GM19023 (cell line): ENCODE data around the gene SOST.

Experiments
- ATAC-seq: cut with Tn5 transposase; IDR thresholded peaks from one replicate; pipeline ENCODE4 v1.9.1; 2021; ENCODE audit warnings: mild to moderate bottlenecking, moderate library complexity; ENCODE audit not compliant: unreplicated experiment

Gene SOST

DNA sequence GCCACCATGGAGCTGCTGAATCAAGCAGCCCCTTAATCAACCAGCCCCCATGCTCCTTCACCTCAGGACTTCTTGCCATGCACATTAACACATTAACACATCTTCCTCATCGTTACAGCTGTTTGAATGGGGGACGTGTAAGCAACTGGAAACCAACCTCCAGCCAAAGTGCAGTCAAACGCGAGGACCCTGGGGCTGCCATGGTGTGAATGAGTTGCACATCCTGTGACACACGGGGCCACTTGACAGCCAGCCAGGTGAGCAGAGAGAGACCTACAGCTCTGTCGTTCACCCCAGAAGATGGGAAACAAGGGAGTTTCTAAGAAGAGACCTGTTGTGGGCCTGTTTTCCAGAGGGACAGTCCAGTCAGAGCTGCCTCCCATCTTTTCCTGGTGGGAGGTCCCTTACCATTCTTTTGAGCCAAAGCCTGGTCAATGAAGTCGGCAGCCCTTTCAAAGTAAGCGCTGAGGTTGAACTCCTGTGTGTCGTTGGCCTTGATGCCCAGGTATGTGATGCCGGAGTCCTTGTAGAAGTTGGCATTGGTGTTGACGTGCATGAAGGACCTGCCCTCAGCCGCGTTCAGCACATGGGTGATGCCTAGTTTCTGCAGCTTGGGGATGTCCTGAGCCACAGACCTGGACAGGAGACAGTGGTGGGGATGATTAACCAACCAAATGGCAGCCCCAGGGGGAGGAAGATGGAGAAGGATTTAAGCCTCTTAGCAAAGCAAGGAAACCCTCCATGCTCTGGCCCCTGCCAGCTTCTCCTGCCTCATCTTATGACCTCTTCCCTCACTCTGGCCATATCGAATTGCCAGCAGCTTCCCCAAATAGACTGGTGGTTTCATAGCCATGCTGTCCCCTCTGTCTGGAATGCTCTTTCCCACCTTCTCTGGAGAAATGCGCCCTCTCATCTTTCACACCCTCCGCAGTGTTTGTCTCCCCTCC is 16.0 kb upstream of the SOST start:
- ATAC-seq: no peak

- no peak for ATAC-seq
These were observed 14.5 kb upstream of the SOST start for GRCh38 chr17:43772877-43773648.

DNA sequence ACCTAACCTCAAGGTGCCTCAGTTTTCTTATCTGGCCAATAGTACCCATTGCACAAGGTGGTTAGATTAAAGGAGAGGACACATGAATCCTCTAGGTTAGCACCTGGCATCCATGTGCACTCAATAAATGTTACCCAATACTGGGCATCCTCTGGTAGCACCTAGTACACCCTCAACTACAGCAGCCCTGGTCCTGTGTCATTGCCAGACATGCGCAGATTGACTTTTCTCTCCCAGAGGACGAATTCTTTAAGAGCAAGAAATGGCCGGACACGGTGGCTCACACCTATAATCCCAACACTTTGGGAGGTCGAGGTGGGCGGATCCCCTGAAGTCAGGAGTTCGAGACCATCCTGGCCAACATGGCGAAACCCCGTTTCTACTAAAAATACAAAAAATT is 12.9 kb upstream of the SOST start:
- no peak for ATAC-seq

- no peak for ATAC-seq
These were observed 12.4 kb upstream of the SOST start for GRCh38 chr17:43770957-43771356.

GRCh38 chr17:43769859-43770258 is 11.3 kb upstream of the SOST start:
- no peak for ATAC-seq

DNA sequence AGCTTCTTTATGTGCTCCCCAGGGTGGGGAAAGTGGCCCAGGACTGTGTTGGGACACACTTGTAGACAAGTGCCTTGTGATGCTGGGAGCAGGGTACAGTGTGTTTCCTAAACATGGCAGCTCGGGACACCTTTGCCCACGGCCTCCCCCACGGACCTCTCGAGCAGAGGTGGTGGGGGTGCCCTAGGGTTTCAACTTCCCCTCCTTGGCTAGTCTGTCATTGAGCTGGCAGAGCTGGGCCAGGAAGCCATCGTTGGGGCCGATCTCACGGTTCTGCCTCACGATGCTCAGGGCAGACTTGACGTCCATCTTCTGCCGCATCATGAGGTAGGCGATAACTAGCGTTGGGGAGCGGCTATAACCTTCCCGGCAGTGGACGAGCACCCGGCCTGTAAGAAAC is 10.8 kb upstream of the SOST start:
- ATAC-seq: no peak

- ATAC-seq: no peak
These were observed 10.4 kb upstream of the SOST start for GRCh38 chr17:43768943-43769342.

DNA sequence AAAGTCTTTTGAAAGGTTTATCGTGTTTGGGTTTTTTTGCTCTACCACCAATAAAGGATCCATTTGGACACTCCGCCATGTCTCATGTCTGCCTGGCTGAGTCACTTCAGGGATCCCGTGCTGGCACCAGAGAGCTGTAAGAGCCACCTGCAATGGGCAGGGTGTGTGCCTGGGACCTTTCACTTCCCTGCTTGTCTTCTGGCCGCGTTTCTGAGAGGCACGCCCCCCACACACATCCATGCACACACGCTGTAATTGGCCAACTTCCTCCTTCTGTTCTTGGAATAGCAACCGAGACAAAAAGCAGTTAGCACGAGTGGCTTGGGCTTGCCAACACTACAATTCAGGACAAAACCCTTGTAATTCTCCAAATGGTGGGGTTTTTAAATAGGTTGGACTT is 9.8 kb upstream of the SOST start:
- ATAC-seq: no peak

DNA sequence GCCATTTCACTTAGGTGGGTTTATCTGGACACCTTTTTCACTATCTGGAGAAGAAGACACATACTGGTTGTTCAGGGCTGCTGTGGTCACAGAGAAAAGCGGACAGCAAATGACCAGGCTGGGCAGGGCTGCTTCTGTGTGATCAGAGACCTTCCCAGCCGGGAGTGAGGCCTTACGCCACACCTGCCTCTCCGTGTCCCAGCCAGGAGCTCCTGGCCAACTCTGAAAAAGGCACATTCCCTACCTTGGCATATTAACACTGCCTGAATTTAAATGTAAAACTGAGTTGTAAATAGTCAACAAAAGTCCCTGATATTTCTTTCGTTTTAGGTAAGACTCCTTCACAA is 9.1 kb upstream of the SOST start:
- no peak for ATAC-seq

DNA sequence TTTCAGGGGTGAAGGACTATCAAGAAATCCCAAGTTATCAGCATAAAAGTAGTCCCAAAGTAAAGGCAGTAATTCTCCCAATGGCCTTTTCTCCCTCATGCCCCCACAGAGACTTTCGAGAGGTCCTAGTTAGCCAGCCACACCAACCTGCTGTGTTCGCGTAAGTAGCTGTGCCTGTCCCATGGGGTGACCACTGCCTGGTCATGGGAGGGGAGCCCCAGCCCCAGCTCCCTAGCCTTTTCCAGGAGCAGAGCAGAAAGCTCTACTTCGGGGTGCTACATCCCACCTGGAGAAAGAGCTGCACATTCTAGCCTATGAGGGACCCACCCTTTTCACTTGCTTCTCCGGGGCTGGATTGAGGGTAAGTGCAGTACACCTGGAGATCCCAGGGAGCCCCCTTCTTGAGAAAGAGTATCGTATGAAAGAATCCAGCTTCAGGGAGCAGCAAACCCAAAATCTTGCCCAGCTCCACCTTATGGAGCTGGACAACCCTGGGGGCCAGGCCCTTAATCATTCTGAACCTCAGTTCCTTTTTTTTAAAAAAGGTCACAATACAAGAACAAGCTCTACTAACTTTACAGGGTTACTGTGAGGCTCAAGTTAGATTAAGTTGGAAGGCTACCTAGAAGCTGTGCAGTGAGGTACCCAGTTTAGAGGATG is 8.6 kb upstream of the SOST start:
- no peak for ATAC-seq

GRCh38 chr17:43766413-43767052 is 7.9 kb upstream of the SOST start:
- no peak for ATAC-seq

DNA sequence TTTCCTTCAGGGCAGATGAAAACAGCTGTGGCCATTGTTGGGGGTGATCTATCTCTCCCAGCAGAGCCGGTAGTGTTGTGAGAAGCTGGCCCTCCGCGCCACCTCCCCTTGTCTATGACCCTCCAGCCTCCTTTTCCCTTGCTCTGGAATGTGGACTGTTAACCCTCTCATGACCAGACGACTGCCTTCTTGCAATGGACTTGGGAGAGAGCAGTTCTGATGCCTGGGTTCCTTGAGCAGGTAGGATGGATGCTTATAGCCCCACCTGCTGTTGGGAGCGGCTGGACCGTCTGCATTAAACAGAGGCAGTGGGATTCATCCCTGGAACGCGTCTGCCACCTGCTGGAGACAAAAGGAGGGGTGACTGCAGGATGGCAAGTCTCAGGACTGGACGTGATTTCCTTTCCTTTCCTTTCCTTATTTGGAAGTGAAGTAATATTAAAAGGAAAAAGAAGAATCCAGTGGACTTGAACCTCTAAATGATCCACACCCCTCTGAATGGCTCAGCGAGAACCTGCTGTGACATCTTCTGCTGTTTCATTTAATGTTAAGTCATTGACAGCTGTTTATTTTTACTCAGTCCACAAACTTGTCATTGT is 1.8 kb upstream of the SOST start:
- ATAC-seq: no peak

DNA sequence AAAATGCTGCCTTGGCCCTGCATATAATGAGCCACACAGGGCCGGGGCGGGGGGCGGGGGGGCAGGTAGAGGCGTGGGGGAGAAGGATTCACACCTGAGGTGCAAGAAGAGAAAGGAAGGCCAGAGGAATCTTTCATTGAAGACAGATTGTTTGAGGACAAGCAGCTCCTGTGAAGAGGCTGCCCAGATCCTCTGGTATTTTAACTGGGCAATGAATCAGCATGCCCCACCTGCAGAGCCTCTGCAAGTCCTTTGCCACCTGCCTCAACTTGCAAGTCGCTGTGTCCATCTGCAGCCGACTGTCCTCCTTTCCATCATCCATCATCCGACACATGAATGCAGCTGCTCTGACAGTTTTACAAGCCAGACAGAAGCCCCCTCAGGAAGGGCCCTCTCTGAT is 1.2 kb upstream of the SOST start:
- no peak for ATAC-seq

DNA sequence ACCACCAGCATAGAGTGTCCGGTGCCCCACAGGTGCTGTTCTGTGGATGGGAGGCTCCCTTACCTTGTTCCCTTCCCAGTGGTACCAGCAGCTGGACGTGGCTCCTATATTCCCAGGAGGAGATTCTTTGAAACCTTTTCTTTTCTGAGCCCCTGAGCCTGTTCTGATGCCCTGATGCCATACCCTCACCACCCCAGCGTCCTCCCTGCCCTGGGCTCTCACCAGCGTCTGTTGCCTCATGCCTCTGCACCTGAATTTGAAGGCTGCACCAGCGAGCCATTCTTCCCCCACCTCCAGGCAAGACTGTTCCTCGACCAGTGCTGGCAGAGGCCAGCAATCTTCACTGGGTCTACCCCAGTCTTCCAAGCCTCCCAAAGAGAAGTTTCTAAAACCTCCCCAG is 505 bp downstream of the SOST start:
- ATAC-seq: no peak

GRCh38 chr17:43757171-43757660 is 1.4 kb downstream of the SOST start:
- no peak for ATAC-seq

- ATAC-seq: no peak
These were observed 2.4 kb downstream of the SOST start for GRCh38 chr17:43756201-43756600.

- no peak for ATAC-seq
These were observed 3.2 kb downstream of the SOST start for GRCh38 chr17:43755389-43755875.

DNA sequence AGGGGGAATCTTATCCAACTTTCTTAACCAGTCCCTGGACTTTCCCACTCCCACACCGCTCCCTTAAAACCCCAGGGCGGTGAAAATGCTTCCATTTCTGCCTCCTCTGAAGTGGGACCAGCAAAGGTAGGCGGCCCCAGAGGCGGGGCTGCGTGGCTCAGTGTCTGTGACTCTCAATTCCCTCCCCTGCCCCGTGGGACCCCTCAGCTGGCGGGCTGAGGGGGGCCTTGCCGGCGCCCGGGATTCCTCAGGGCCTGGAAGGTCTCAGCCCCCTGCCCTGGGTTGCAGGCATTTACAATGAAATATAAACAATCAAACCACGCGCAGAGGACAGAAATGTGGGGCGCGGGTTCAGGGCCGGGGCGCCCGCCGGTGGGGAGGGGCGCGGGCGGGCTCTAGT is 3.6 kb downstream of the SOST start:
- ATAC-seq: no peak

DNA sequence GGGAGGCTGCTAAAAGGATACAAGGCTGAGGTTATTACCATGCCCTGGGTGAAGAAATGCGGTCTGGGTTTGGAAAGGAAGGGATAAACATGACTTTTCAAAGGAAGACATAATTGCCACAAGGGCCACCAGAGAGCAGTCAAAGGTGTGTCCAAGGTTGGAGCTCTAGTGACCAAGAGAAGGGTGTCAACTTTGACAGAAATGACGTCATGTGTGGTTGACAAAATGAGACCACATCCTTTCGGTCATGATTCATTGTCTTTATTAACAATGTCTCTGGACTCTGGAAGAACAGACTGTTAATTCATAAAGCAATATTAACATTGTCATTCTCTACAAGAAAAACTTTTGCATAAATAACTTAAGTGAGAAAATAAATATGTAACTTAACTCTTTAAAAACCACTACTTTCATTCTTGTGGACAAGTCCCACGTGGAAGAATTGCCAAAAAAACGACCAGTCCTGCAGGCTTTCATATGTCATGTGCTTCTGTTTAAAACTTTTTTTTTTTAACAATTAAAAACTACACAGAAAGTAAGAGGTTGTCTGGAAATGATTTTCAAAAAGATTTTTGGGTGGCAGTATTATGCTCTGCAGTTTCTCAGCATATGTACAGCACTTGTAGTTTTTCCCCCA is 5.0 kb downstream of the SOST start:
- no peak for ATAC-seq

DNA sequence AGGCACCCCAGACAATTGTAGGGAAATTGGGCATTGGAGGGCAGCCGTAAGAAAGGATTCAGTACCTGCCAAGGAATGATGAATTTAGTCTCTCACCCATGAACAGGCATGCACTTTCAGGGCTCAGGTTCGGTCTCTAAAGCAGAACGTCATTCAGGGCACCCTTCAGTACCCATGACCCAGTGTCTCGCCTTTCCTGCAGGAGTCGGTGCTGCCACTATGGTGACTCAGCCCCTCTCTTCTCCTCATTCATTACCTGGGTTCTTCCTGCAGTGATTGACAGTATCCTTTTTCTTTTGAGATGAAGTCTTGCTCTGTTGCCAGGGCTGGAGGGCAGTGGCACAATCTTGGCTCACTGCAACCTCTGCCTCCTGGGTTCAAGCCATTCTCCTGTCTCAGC is 8.4 kb downstream of the SOST start:
- ATAC-seq: no peak
